MCF 10A (cell line): ENCODE measurements around the gene LRP1B. TPM values are rescaled to one million over a fixed set of nuclear protein-coding genes. Genes with fewer than 3 reads are reported as not detected.

Experiments
- BruUV-seq: library from RNA; stranded (reverse); fragments of 400-500 nt; replicated peaks from 2 replicates; lab custom pipeline; 2021; lab: Mats Ljungman, UMichigan
- CTCF ChIA-PET: fragments of 300-600 bp; sonication (Branson Sonifier 250); formaldehyde crosslinking; extraction: SDS; loops from one replicate; lab custom pipeline; 2021; ENCODE audit warnings: antibody characterized with exemption, inconsistent platforms; lab: Yijun Ruan, JAX
- POLR2A ChIA-PET: fragments of 300-600, 350-650 bp; sonication (Branson Sonifier 250); formaldehyde crosslinking; extraction: SDS; loops from one replicate; lab custom pipeline; 2020; ENCODE audit warnings: antibody characterized with exemption, inconsistent platforms; lab: Yijun Ruan, JAX
- DNase-seq: peaks from one replicate; pipeline ENCODE4 v3.0.0-alpha.2; 2018; ENCODE audit not compliant: unreplicated experiment
- H3K27ac Mint-ChIP-seq: one replicate; pipeline ENCODE4 v1.8.0; 2022; ENCODE audit warnings: mild to moderate bottlenecking, low read depth, mixed read lengths; ENCODE audit not compliant: unreplicated experiment
- H3K27me3 Mint-ChIP-seq: one replicate; pipeline ENCODE4 v1.8.0; 2022; ENCODE audit warnings: mixed read lengths; ENCODE audit not compliant: insufficient read depth, unreplicated experiment
- H3K36me3 Mint-ChIP-seq: one replicate; pipeline ENCODE4 v1.8.0; 2022; ENCODE audit warnings: mild to moderate bottlenecking, moderate library complexity, mixed read lengths; ENCODE audit not compliant: insufficient read depth, unreplicated experiment
- H3K4me1 Mint-ChIP-seq: one replicate; pipeline ENCODE4 v1.8.0; 2022; ENCODE audit warnings: mixed read lengths; ENCODE audit not compliant: insufficient read depth, unreplicated experiment
- H3K4me3 Mint-ChIP-seq: one replicate; pipeline ENCODE4 v1.8.0; 2022; ENCODE audit warnings: mild to moderate bottlenecking, moderate library complexity, mixed read lengths; ENCODE audit not compliant: unreplicated experiment
- H3K9me3 Mint-ChIP-seq: one replicate; pipeline ENCODE4 v1.8.0; 2022; ENCODE audit warnings: mixed read lengths; ENCODE audit not compliant: unreplicated experiment
- CTCF ChIP-seq: fragments of 200-600 bp; IDR thresholded peaks from one replicate; pipeline ENCODE4 v1.8.0; 2022; ENCODE audit warnings: antibody characterized with exemption, mild to moderate bottlenecking; ENCODE audit not compliant: unreplicated experiment
- intact Hi-C: fragments of 100-400 bp; cut with micrococcal nuclease; formaldehyde crosslinking; loops from 2 replicates; pipeline ENCODE4 v1.14.1; 2022
- total RNA-seq: library from RNA; stranded (reverse); gene quantifications from 2 replicates; pipeline ENCODE4 v1.2.3, GENCODE V29; 2022

Gene LRP1B
- total RNA-seq, 1 experiment from 2014 or later, result not detected

DNA sequence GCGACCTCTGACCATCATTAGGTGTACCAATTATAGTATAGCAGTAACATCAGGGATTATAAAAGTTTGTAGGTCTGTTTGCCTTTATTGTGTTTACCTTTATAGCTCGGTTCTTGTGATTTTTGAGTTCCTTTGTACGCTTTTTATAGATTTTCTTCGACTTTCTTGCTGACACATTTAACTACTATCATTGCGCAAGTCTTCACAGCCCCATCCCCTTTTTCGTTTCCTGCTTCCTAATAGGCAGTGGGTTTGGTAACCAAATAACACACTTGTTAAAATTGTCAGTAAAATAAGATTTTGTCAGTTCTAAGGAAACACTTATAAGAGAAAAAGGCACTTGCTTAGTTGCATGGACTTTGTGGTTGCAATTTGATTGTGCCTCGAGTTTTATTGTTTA lies 541.5 kb downstream of the LRP1B start:
- no peak for TF ChIP-seq CTCF
- H3K9me3 Mint-ChIP-seq, result no peaks in the 10 kb centered on the region
- H3K36me3 Mint-ChIP-seq, result no peaks in the 10 kb centered on the region
- ChIA-PET CTCF (no interaction called here), POLR2A (no interaction called here)
- H3K4me3 Mint-ChIP-seq, result no peak overlapping the region
- no peaks in the 10 kb centered on the region for H3K4me1 Mint-ChIP-seq
- H3K27ac Mint-ChIP-seq, result no peak overlapping the region
- intact Hi-C loops, result no loop called here
- no peak for DNase-seq
- H3K27me3 Mint-ChIP-seq, result peaks cover 48% of the 10 kb centered on the region
- no TSS peak for BruUV-seq

DNA sequence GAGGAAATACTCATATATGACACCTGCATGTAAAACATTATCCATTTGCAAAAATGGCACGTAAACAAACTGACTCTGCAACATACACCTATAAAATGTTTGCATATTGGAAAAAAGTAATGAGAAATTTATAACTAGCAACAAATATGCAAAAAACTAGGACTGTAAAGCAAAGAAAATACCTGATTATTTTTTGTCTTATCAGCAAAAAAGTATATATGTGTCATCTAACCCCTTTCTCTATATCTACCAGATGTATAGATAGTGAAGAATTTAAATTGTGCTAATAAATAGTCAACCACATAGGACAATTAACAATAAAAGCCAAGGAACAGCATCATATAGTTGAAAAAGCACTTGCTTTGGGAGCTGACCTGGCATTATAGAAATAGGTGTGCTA lies 543.8 kb downstream of the LRP1B start:
- Mint-ChIP-seq H3K36me3 (no peaks in the 10 kb centered on the region), H3K4me1 (no peaks in the 10 kb centered on the region), H3K9me3 (no peaks in the 10 kb centered on the region), H3K27me3 (peaks cover 39% of the 10 kb centered on the region), H3K4me3 (no peak overlapping the region), H3K27ac (no peak overlapping the region)
- CTCF ChIA-PET, result no interaction called here
- no peak for TF ChIP-seq CTCF
- BruUV-seq, result no TSS peak
- POLR2A ChIA-PET, result no interaction called here
- no peak for DNase-seq
- intact Hi-C loops, result no loop called here

- Mint-ChIP-seq H3K4me1 (no peaks in the 10 kb centered on the region), H3K27me3 (peaks cover 31% of the 10 kb centered on the region), H3K9me3 (no peaks in the 10 kb centered on the region), H3K4me3 (no peak overlapping the region), H3K27ac (no peak overlapping the region), H3K36me3 (no peaks in the 10 kb centered on the region)
- no peak for DNase-seq
- ChIA-PET CTCF (no interaction called here), POLR2A (no interaction called here)
- intact Hi-C loops, result no loop called here
- no peak for TF ChIP-seq CTCF
- no TSS peak for BruUV-seq
Measured at GRCh38 chr2:141582213-141582612, 548.6 kb downstream of the LRP1B start.

DNA sequence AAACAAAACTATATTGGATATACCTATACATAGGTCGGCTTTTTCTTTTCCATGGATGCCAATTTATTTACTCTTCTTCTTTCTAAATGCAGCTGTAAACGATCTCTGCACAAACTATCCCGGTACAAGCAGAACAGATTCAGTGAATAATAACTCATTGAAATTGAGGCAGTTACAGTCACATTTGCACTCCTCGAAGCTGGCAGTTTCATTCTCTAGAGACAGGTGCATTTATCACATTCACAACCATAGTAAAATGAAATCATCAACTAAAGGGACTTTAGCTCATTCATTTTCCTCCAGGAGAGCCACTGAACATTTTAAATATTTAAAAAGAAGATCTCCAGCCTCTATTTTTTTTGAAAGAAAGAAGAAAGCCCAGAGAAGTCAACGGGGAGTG lies 551.7 kb downstream of the LRP1B start:
- no peaks in the 10 kb centered on the region for H3K4me1 Mint-ChIP-seq
- no TSS peak for BruUV-seq
- H3K4me3 Mint-ChIP-seq, result no peak overlapping the region
- no peak for TF ChIP-seq CTCF
- no peak for DNase-seq
- H3K36me3 Mint-ChIP-seq, result no peaks in the 10 kb centered on the region
- peaks cover 8% of the 10 kb centered on the region for H3K9me3 Mint-ChIP-seq
- H3K27ac Mint-ChIP-seq, result no peak overlapping the region
- POLR2A ChIA-PET, result no interaction called here
- intact Hi-C loops, result no loop called here
- CTCF ChIA-PET, result no interaction called here
- H3K27me3 Mint-ChIP-seq, result peaks cover 40% of the 10 kb centered on the region
